ENCODE results near the gene HINT2.

Gene HINT2

GRCh38 chr9:35811381-35812024, 3.3 kb downstream of the HINT2 start:
- no peak for FAIRE-seq

GRCh38 chr9:35810122-35810521, 4.7 kb downstream of the HINT2 start:
- FAIRE-seq, result no peak

GRCh38 chr9:35808433-35808832, 6.4 kb downstream of the HINT2 start:
- no peak for FAIRE-seq

GRCh38 chr9:35806101-35806500, 8.7 kb downstream of the HINT2 start:
- no peak for FAIRE-seq

- FAIRE-seq, result no peak
These were observed 13.3 kb downstream of the HINT2 start for GRCh38 chr9:35801328-35802128.

GRCh38 chr9:35800530-35800929, 14.3 kb downstream of the HINT2 start:
- no peak for FAIRE-seq

GRCh38 chr9:35798658-35799374, 16.0 kb downstream of the HINT2 start:
- no peak for FAIRE-seq

- FAIRE-seq, result no peak
These were observed 17.3 kb downstream of the HINT2 start for GRCh38 chr9:35797311-35798109.

GRCh38 chr9:35795695-35796094, 19.1 kb downstream of the HINT2 start:
- FAIRE-seq, result no peak

GRCh38 chr9:35793461-35793860, 21.4 kb downstream of the HINT2 start:
- no peak for FAIRE-seq

GRCh38 chr9:35792826-35793225, 22.0 kb downstream of the HINT2 start:
- no peak for FAIRE-seq

GRCh38 chr9:35792024-35792813, 22.6 kb downstream of the HINT2 start:
- no peak for FAIRE-seq

GRCh38 chr9:35791297-35791921, 23.4 kb downstream of the HINT2 start, which contains the start of gene NPR2:
TSS of gene NPR2 (plus strand) at chr9:35791591. CDS start at chr9:35792409, 818 bp downstream.
- no peak for FAIRE-seq

- FAIRE-seq, result peak; percentile 83
These were observed 24.2 kb downstream of the HINT2 start for GRCh38 chr9:35790385-35791296.

GRCh38 chr9:35790025-35790384, 24.8 kb downstream of the HINT2 start:
- no peak for FAIRE-seq

- FAIRE-seq, result no peak
These were observed 25.3 kb downstream of the HINT2 start for GRCh38 chr9:35789541-35789940.

GRCh38 chr9:35783418-35783817, 31.4 kb downstream of the HINT2 start:
- no peak for FAIRE-seq

- no peak for FAIRE-seq
These were observed 33.8 kb downstream of the HINT2 start for GRCh38 chr9:35781066-35781465.

GRCh38 chr9:35778496-35778895, 36.3 kb downstream of the HINT2 start:
- FAIRE-seq, result no peak

GRCh38 chr9:35776018-35776417, 38.8 kb downstream of the HINT2 start:
- FAIRE-seq, result no peak
